Measurements from ENCODE around the gene CLIC4. TPM values are rescaled to one million over a fixed set of nuclear protein-coding genes. Genes with fewer than 3 reads are reported as not detected.

CLIC4 gene
- total and polyA plus RNA-seq, 9 of the 15 experiments (the other 6 are each of a cell fraction or from before 2014, with no cell fraction given): 16.0 to 67.5 (median 38.4) TPM

GRCh38 chr1:24705260-24706073 is 39.8 kb upstream of the CLIC4 start (continued):
- no peak for TF ChIP-seq MNT (conservative IDR thresholded peaks at IDR 0.05)
- TF ChIP-seq ETV6 (IDR thresholded peaks at IDR 0.05; ENCODE audit: borderline replicate concordance in 1 of 2, low read depth in 2 of 2, low read length in 1 of 2): no peak
- TF ChIP-seq ETV6 (CRISPR knock-in tag; IDR thresholded peaks at IDR 0.05; ENCODE audit: borderline replicate concordance): no peak
- TF ChIP-seq C11orf30 (IDR thresholded peaks at IDR 0.05; ENCODE audit: low read depth): no peak
- no peak for TF ChIP-seq SRSF9 (IDR thresholded peaks at IDR 0.05; ENCODE audit: borderline replicate concordance, low read depth, low read length)
- no peak for TF ChIP-seq AFF4 (CRISPR knock-in tag; IDR thresholded peaks at IDR 0.05)
- no peak; the same call in 1 of the 2 replicates for TF ChIP-seq USF1 (CRISPR knock-in tag; IDR thresholded peaks at IDR 0.05)
- no peak for TF ChIP-seq E2F5 (CRISPR knock-in tag; IDR thresholded peaks at IDR 0.05)
- no peak; a peak in 1 of 4 replicates for TF ChIP-seq ZNF318 (IDR thresholded peaks at IDR 0.05; ENCODE audit: borderline replicate concordance in 1 of 2, low read depth in 1 of 2)
- TF ChIP-seq ZKSCAN1 (IDR thresholded peaks at IDR 0.05; ENCODE audit: low read depth, low read length): no peak

Measured in K562 (cell line).